HG03175 (cell line): Measurements from ENCODE around the gene PALLD.

Experiments
- ATAC-seq: cut with Tn5 transposase; IDR thresholded peaks from one replicate; pipeline ENCODE4 v1.9.1; 2021; ENCODE audit warnings: mild to moderate bottlenecking, moderate library complexity; ENCODE audit not compliant: unreplicated experiment

PALLD gene

GRCh38 chr4:168637872-168638756, 141.3 kb downstream of the PALLD start:
- no peak for ATAC-seq

- ATAC-seq = no peak
These were observed 143.1 kb downstream of the PALLD start for GRCh38 chr4:168639914-168640313.

GRCh38 chr4:168641811-168642140, 144.9 kb downstream of the PALLD start:
- ATAC-seq = no peak

GRCh38 chr4:168642591-168642990, 145.7 kb downstream of the PALLD start:
- no peak for ATAC-seq

- ATAC-seq = no peak
These were observed 146.4 kb downstream of the PALLD start for GRCh38 chr4:168643111-168643795.

GRCh38 chr4:168643796-168644159, 146.9 kb downstream of the PALLD start:
- no peak for ATAC-seq

GRCh38 chr4:168646001-168646768, 149.3 kb downstream of the PALLD start:
- no peak for ATAC-seq

GRCh38 chr4:168647646-168648375, 151.0 kb downstream of the PALLD start:
- ATAC-seq = no peak

- ATAC-seq = no peak
These were observed 151.6 kb downstream of the PALLD start for GRCh38 chr4:168648494-168648893.

- ATAC-seq = no peak
These were observed 152.1 kb downstream of the PALLD start for GRCh38 chr4:168648929-168649328.

- no peak for ATAC-seq
These were observed 154.5 kb downstream of the PALLD start for GRCh38 chr4:168651374-168651773.

- ATAC-seq = no peak
These were observed 155.0 kb downstream of the PALLD start for GRCh38 chr4:168651864-168652263.

- no peak for ATAC-seq
These were observed 155.9 kb downstream of the PALLD start for GRCh38 chr4:168652755-168653154.

GRCh38 chr4:168654104-168654847, 157.4 kb downstream of the PALLD start:
- no peak for ATAC-seq

GRCh38 chr4:168654848-168655174, 158.0 kb downstream of the PALLD start:
- ATAC-seq = no peak

GRCh38 chr4:168655182-168655581, 158.3 kb downstream of the PALLD start:
- no peak for ATAC-seq

- no peak for ATAC-seq
These were observed 159.3 kb downstream of the PALLD start for GRCh38 chr4:168656055-168656660.

GRCh38 chr4:168656946-168657473, 160.2 kb downstream of the PALLD start:
- ATAC-seq = no peak

GRCh38 chr4:168658751-168659150, 161.9 kb downstream of the PALLD start:
- no peak for ATAC-seq
